GM12874 (cell line): ENCODE measurements around the gene OPHN1.

ENCODE experiments used
- TF ChIP-seq, protein P1 (sequence below): IDR thresholded peaks from 2 replicates; pipeline ENCODE4 v1.5.1; 2011; ENCODE audit warnings: low read depth, mild to moderate bottlenecking, control low read depth, low read length, moderate library complexity; ENCODE audit not compliant: insufficient read depth

The OPHN1 gene, protein sequence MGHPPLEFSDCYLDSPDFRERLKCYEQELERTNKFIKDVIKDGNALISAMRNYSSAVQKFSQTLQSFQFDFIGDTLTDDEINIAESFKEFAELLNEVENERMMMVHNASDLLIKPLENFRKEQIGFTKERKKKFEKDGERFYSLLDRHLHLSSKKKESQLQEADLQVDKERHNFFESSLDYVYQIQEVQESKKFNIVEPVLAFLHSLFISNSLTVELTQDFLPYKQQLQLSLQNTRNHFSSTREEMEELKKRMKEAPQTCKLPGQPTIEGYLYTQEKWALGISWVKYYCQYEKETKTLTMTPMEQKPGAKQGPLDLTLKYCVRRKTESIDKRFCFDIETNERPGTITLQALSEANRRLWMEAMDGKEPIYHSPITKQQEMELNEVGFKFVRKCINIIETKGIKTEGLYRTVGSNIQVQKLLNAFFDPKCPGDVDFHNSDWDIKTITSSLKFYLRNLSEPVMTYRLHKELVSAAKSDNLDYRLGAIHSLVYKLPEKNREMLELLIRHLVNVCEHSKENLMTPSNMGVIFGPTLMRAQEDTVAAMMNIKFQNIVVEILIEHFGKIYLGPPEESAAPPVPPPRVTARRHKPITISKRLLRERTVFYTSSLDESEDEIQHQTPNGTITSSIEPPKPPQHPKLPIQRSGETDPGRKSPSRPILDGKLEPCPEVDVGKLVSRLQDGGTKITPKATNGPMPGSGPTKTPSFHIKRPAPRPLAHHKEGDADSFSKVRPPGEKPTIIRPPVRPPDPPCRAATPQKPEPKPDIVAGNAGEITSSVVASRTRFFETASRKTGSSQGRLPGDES

DNA sequence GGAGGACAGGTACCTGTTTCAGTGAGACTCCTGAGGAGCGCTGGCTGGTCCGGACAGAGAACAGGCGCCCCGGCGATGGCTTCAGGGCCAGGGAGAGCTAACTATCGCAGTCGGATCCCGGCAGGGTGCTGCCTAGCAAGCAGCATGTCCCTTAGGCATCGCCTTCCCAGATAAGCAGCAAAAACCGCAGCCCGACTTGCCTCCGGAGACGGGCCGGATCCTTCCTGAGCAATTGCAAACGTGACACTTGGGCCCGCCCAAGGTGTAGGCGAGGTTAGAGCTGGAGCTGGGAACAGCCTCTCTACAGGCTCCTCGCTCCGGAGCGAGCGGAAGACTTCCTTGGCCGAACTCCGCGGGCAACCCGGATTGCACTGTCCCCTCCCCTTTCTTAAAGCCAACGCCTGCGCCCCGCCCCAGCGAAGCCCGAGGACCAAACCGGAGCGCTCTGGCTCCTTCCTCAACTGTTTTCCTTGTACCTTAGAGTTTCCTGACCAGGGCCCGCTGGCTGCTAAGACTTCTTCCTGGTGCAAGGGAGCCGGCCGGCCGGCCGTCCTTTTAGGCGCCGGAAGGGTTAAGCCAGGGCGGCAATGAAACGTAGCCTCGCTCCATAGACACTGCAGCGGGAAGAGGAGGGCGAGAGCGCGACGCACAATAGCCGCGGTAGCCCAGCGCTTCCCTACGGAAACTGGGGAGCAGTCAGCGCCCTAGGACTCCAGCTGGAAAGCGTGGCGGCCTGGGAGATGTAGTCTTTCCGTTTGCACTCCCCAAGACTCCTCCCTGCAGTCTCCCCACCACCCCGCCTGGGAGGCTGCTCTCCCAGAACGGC, at the start of gene OPHN1:
Gene OPHN1, minus strand, starts transcription at position 341 of the 826 bp plus-strand sequence. CDS start 475 bp downstream, outside the sequence.
- TF ChIP-seq, protein P1, sequence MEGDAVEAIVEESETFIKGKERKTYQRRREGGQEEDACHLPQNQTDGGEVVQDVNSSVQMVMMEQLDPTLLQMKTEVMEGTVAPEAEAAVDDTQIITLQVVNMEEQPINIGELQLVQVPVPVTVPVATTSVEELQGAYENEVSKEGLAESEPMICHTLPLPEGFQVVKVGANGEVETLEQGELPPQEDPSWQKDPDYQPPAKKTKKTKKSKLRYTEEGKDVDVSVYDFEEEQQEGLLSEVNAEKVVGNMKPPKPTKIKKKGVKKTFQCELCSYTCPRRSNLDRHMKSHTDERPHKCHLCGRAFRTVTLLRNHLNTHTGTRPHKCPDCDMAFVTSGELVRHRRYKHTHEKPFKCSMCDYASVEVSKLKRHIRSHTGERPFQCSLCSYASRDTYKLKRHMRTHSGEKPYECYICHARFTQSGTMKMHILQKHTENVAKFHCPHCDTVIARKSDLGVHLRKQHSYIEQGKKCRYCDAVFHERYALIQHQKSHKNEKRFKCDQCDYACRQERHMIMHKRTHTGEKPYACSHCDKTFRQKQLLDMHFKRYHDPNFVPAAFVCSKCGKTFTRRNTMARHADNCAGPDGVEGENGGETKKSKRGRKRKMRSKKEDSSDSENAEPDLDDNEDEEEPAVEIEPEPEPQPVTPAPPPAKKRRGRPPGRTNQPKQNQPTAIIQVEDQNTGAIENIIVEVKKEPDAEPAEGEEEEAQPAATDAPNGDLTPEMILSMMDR = no peak

DNA sequence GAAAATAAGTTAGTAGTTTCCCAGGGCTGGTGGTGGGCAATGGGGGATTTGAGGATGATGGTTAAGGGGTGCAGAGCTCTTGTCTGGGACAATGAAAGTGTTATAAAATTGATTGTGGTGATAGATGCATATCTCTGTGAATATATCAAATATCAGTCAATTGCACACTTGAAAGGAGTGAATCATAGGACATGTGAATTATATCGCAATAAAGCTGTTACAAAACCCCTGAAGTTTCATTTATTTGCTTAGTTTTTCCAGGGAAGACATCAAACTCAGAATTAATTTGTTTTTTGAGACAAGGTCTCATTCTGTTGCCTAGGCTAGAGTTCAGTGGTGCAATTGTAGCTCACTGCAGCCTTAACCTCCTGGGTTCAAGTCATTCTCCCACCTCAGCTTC, 47.7 kb upstream of the OPHN1 start:
- TF ChIP-seq, protein P1 = no peak

DNA sequence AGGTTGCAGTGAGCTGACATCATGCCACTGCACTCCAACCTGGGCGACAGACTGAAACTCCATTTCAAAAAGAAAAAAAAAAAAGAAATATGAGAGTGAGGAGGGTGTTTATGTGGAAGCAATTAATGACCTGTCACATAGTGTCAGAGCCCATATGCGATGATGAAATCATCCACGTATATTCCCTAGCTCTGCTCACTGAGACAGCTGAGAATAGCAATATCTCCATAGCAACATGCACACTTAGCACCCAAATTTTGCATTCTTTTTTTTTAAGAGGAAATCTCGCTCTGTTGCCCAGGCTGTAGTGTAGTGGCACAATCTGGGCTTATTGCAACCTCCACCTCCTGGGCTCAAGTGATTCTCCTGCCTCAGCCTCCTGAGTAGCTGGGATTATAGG, 31.5 kb upstream of the OPHN1 start:
- TF ChIP-seq, protein P1 = no peak

DNA sequence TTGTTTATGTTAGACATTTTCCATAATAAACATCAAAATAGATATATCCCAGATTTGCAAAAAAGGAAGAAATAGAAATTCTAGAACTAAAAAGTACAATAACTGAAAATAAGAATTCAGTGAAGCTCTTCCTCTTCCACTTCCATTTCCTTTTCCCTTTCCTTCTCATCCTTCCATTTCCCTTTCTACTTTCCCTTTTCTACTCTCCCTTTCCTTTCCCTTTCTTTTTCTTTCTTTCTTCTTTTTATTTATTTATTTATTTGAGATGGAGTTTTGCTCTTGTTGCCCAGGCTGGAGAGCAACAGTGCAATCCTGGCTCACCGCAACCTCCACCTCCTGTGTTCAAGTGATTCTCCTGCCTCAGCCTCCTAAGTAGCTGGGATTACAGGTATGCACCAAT, 30.6 kb upstream of the OPHN1 start:
- TF ChIP-seq, protein P1 = no peak

DNA sequence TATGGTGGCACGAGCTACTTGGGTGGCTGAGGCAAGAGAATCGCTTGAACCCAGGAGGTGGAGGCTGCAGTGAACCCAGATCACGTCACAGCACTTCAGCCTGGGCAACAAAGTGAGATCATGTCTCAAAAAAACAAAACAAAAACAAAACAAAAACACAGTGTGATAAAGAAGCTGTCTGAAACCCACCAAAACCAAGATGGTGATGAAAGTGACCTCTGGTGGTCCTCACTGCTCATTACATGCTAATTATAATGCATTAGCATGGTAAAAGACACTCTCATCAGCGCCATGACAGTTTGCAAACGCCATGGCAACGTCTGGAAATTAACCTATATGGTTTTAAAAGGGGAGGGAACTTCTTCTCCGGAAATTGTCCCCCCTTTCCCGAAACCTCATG, 29.4 kb upstream of the OPHN1 start:
- TF ChIP-seq, protein P1 = peak; percentile 31; the same call in 1 of the 2 replicates

DNA sequence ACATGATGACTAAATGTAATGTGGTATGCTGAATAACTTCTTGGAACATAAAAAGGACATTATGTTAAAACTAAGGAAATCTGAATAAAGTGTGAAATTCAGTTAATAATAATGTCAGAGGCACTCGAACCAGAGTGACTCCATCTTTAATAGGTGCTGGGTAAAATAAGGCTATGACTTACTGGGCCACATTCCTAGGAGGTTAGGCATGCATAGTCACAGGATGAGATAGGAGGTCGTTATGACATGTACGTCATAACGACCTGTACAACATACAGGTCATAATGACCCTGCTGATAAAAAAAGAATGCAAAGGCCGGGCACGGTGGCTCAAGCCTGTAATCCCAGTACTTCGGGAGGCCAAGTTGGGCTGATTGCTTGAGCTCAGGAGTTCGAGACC, 28.9 kb upstream of the OPHN1 start:
- TF ChIP-seq, protein P1 = no peak

DNA sequence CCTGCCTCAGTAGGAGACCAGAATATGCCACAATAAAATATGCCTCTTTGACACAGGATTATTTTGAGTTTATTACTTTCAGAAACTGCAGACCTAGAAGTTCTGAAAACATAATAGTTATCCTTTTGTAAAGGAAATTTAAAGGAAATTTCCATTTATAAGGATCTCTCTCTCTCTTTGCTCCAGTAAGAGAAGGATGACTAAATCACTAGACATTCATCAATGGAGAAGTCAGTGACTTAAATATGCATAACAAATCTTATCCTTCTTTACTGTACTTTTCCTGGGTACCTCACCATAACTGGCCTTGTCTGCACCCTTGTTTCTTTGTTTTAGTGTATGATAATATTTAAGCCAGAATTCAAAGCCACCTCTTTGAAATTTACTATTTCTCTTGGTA, 28.3 kb upstream of the OPHN1 start:
- TF ChIP-seq, protein P1 = no peak
